Stimulated activated memory B cell treated with anti-CD40 and anti-IgM and Interleukin-4, amounts not matched to agents 10 μg/mL and 1 μg/mL and 100 μg/mL, for 72 hours (primary cell): ENCODE data around the gene ADARB2.
A peak's percentile ranks its signal among the peaks of the same experiment; 100 is the strongest.

ENCODE experiments used
- ATAC-seq: fragments of 150-1000 bp; cut with Tn5 transposase; 2 replicates; pipeline ENCODE4 v1.10.0; 2021
- H3K27ac Mint-ChIP-seq: one replicate; pipeline ENCODE4 v1.8.0; 2022; ENCODE audit warnings: mild to moderate bottlenecking, mixed read lengths
- H3K27me3 Mint-ChIP-seq: one replicate; pipeline ENCODE4 v1.8.0; 2022; ENCODE audit warnings: mixed read lengths
- H3K36me3 Mint-ChIP-seq: one replicate; pipeline ENCODE4 v1.8.0; 2022; ENCODE audit warnings: mixed read lengths
- H3K4me1 Mint-ChIP-seq: one replicate; pipeline ENCODE4 v1.8.0; 2022; ENCODE audit warnings: mixed read lengths
- H3K4me3 Mint-ChIP-seq: one replicate; pipeline ENCODE4 v1.8.0; 2022; ENCODE audit warnings: mild to moderate bottlenecking, moderate library complexity, mixed read lengths
- H3K9me3 Mint-ChIP-seq: one replicate; pipeline ENCODE4 v1.8.0; 2022; ENCODE audit warnings: mixed read lengths

The ADARB2 gene

DNA sequence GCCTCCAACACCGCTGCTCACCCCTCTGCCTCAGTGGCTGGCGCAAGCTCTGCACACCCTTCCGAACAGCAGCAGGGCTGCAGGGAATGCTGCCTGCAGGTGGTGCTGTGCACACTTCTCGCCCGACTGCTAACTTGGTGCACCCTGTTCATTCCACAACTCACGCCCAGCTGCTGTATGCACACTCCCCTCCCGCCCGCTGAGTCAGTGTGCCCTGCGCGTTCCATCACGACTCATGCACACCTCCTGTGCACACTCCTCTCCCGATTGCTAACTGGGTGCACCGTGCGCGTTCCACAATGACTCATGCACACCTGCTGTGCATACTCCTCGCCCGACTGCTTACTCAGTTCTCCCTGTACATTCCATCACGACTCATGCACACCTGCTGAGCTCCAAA, 21.5 kb downstream of the ADARB2 start:
- Mint-ChIP-seq H3K27me3 (peaks cover 87% of the 10 kb centered on the region), H3K36me3 (no peaks in the 10 kb centered on the region), H3K4me1 (peaks cover 14% of the 10 kb centered on the region), H3K4me3 (no peak overlapping the region), H3K9me3 (peaks cover 4% of the 10 kb centered on the region), H3K27ac (no peak overlapping the region)
- ATAC-seq: peak; percentile 70

DNA sequence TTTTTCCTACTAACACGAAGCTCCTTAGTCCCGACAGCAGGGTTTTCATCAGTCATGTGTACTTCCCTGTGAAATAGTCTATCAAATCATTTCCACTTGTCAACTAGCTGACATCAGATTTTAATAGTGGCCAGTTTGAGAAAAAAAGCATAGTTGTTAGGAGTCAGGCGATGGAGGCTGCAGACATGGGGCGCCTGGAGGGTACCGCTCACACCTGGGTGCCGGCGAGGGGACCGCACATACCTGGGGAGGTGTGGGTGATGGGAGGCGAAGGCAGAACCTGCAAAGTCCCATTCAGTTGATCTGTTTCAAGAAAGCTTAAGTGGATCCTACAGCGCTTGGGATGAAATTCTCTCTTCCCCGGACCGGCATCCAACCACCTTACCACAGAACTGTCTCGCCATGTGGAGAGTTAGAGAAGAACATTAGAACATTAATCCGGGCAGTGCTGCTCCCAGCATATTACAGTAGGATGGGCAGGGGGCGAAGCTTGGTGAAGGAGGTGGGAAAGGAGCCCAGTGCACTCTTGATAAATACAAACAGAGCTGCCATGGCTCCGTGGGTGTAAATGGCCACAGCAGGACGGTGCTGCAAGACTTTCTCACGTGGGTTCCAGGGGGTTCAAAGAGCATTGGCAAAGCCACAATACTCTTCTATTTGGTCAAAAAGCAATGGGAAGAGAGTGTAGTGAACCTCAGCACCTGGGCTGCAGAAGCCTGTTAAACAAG, 24.2 kb downstream of the ADARB2 start:
- no peaks in the 10 kb centered on the region for H3K36me3 Mint-ChIP-seq
- peaks cover 4% of the 10 kb centered on the region for H3K9me3 Mint-ChIP-seq
- no peak overlapping the region for H3K27ac Mint-ChIP-seq
- no peak for ATAC-seq
- no peak overlapping the region for H3K4me3 Mint-ChIP-seq
- H3K27me3 Mint-ChIP-seq: peaks cover 85% of the 10 kb centered on the region
- H3K4me1 Mint-ChIP-seq: peaks cover 14% of the 10 kb centered on the region

DNA sequence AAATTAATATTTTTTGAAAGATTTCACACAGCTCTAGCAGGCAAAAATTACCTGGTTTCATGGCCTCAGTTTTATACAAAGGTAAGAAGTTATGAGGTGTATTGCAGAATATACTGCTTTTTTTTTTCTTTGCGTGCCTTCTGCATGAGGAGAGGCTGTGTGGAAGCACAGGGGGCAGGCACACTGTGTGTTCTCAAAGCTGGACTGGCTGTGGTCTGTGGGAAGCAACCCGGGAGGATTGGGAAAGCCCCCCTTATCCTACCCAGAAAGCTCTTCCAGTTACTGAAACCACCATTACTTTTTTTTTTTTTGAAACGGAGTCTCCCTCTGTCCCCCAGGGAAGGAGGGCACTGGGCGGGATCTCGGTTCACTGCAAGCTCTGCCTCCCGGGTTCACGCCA, 25.0 kb downstream of the ADARB2 start:
- Mint-ChIP-seq H3K9me3 (peaks cover 4% of the 10 kb centered on the region), H3K27me3 (peaks cover 85% of the 10 kb centered on the region), H3K27ac (no peak overlapping the region), H3K36me3 (no peaks in the 10 kb centered on the region), H3K4me3 (no peak overlapping the region), H3K4me1 (peaks cover 15% of the 10 kb centered on the region)
- no peak for ATAC-seq

DNA sequence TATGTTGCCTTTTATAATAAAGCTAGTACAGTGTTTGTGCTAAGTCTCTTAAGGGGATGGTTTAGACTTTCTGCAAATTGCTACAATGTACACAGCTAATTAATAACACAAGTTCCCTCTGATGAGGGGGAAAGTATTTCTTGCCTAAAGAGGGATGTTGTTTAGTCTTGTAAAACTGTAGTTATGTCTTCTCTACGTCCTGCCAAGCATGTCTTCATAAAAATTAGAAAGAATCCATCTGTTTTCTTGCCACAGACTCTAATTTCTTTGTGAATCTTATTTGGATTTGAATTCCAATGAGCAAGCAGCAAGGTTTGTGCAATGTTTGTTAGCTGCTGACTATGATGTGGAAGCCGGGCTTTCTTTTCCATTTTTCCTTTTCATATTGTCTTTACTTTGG, 28.2 kb downstream of the ADARB2 start:
- no peak overlapping the region for H3K27ac Mint-ChIP-seq
- H3K27me3 Mint-ChIP-seq: peaks cover 75% of the 10 kb centered on the region
- no peaks in the 10 kb centered on the region for H3K36me3 Mint-ChIP-seq
- peaks cover 21% of the 10 kb centered on the region for H3K4me1 Mint-ChIP-seq
- no peak overlapping the region for H3K4me3 Mint-ChIP-seq
- no peak for ATAC-seq
- H3K9me3 Mint-ChIP-seq: peaks cover 7% of the 10 kb centered on the region

DNA sequence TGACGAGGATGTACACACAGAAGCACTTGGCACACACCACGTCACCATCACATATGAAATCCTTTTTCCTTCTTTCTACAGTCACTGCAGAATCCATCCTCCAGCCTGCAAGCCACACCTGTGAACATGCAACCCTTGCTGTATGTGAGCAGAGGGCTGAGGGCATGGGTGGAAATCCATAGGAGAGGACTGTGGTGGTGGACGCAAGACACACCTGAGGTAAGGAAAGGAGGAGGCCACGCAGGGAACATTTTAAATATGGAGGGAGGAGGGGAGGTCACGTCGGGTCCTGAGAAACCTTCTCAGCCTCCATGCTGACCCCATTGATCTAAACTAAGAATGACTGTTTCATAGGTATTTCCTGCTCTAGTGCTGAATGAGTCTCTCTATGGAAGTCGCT, 28.6 kb downstream of the ADARB2 start:
- Mint-ChIP-seq H3K27ac (no peak overlapping the region), H3K4me3 (no peak overlapping the region), H3K4me1 (peaks cover 21% of the 10 kb centered on the region), H3K9me3 (peaks cover 8% of the 10 kb centered on the region), H3K27me3 (peaks cover 72% of the 10 kb centered on the region), H3K36me3 (no peaks in the 10 kb centered on the region)
- ATAC-seq: no peak

DNA sequence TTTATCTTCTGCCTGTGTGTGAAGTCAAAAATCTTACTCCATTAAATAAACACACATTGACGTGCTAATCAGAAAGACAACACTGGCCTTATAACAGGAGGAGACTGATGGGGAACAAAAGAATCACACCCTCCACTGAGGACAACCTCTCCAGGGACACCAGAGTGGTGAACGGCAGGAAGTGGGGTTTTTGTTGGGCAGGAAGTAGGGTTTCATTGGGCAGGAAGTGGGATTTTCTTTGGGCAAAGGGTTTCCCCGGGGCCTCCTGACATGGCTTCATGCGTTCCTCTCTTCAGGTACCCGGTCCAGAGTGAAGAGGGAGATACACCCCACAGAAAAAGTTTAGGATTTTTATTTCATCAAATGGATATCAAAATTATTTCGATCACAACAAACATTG, 30.6 kb downstream of the ADARB2 start:
- Mint-ChIP-seq H3K27me3 (peaks cover 78% of the 10 kb centered on the region), H3K27ac (no peak overlapping the region), H3K36me3 (no peaks in the 10 kb centered on the region), H3K4me1 (peaks cover 21% of the 10 kb centered on the region), H3K4me3 (peak overlapping the region; percentile 44), H3K9me3 (peaks cover 8% of the 10 kb centered on the region)
- peak; percentile 53 for ATAC-seq

DNA sequence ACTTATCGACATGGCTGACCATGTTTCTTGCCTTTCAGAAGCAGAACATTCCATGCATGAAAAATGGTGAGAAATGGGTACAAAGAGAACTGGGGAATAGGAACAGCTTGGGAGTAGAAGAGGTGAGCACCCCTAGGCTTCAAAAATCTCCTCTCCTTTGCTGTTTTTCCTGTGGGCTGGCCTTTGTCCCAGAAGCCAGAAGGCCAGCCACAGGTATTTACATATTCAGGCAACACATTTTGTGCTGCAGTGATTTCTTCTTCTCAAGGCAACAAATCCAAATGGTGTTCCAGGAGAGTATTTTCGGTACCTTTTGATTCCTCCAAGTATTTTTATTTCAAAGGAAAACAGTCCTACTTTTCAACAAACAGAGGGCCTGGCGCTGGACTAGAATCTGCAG, 31.1 kb downstream of the ADARB2 start:
- no peak overlapping the region for H3K4me3 Mint-ChIP-seq
- peaks cover 78% of the 10 kb centered on the region for H3K27me3 Mint-ChIP-seq

DNA sequence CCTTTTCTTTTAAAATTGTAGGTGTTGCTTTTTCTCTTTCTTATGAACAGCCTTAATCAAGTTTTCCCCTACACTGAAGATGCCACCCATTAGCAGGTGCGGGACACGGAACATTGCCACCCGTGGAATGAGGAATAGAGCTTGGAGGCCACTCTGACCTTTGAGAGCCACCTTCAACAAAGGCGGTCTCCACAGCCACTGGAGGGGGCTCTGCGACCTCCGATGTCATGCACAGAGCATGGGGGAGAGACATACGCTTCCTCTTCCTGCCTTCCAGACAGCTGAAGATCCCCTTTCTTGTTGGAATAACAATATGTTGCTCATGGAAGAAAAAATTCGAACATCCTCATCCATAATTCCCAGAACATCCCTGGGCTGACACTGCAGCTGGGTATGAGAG, 39.1 kb downstream of the ADARB2 start:
- H3K4me1 Mint-ChIP-seq: no peaks in the 10 kb centered on the region
- peaks cover 44% of the 10 kb centered on the region for H3K27me3 Mint-ChIP-seq
- H3K36me3 Mint-ChIP-seq: no peaks in the 10 kb centered on the region
- no peak for ATAC-seq
- peaks cover 2% of the 10 kb centered on the region for H3K9me3 Mint-ChIP-seq
- no peak overlapping the region for H3K4me3 Mint-ChIP-seq
- H3K27ac Mint-ChIP-seq: no peak overlapping the region

More for the DNA sequence above, 31.1 kb downstream of the ADARB2 start:
- ATAC-seq: no peak
- Mint-ChIP-seq H3K36me3 (no peaks in the 10 kb centered on the region), H3K9me3 (peaks cover 8% of the 10 kb centered on the region), H3K4me1 (peaks cover 21% of the 10 kb centered on the region), H3K27ac (no peak overlapping the region)

DNA sequence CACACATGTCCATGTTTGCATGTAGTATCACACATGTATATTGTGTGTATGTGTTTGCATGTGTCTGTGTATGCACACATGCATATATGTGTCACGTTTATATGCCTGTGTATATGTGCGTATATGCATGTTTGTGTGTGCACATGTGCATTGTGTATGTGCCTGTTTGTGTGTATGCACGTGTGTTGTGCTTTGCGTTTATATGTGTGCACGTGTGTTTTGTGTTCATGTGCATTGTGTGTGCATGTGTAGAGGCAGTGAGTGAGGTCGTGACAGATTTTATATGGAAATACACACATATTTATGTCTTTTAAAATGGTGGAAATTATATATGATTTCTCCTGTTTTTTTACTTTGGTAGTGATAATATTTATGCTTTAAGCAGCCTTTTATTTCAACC, 41.2 kb downstream of the ADARB2 start:
- Mint-ChIP-seq H3K27ac (no peak overlapping the region), H3K9me3 (no peaks in the 10 kb centered on the region), H3K4me3 (no peak overlapping the region), H3K27me3 (peaks cover 36% of the 10 kb centered on the region), H3K36me3 (no peaks in the 10 kb centered on the region), H3K4me1 (no peaks in the 10 kb centered on the region)
- no peak for ATAC-seq

DNA sequence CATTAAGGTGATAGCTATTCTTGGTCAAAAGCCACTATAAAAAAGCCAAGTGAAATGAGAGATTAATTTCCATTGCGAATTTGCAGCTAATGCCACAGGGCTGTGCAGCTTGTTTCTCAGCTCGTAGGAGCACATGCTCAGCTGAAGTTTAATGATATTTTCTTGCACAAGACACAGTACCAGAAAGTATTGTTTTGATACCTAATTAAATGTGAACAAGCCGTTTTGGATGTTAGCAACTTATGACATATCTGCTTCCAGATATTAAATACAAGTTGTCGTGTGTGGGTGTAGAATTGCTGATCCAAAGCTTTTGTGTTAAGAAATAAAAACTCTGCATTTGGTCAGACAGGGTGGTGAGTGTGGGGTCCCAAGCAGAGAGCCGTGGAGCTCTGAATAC, 47.2 kb downstream of the ADARB2 start:
- H3K4me3 Mint-ChIP-seq: no peak overlapping the region
- no peak overlapping the region for H3K27ac Mint-ChIP-seq
- no peaks in the 10 kb centered on the region for H3K36me3 Mint-ChIP-seq
- H3K4me1 Mint-ChIP-seq: no peaks in the 10 kb centered on the region
- ATAC-seq: no peak
- H3K27me3 Mint-ChIP-seq: peaks cover 56% of the 10 kb centered on the region
- no peaks in the 10 kb centered on the region for H3K9me3 Mint-ChIP-seq

DNA sequence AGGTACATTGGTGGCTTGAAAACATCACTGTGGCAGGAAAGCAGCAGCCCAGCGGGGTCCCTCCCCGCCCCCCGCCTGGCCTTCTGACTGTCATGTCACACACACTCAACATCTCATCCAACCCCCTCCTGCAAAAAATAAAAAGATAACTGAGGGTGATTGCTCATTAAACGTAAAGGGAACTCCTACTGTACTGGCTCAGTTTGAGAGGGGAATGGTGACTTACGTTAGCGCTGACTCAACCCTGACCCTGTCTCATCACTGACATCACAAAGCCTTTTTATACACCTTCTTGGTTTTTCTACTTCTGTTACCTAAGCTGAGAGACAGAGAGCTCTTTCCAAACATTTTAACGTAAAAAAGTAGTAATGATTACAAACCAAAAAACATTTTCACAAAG, 48.8 kb downstream of the ADARB2 start:
- ATAC-seq: no peak

DNA sequence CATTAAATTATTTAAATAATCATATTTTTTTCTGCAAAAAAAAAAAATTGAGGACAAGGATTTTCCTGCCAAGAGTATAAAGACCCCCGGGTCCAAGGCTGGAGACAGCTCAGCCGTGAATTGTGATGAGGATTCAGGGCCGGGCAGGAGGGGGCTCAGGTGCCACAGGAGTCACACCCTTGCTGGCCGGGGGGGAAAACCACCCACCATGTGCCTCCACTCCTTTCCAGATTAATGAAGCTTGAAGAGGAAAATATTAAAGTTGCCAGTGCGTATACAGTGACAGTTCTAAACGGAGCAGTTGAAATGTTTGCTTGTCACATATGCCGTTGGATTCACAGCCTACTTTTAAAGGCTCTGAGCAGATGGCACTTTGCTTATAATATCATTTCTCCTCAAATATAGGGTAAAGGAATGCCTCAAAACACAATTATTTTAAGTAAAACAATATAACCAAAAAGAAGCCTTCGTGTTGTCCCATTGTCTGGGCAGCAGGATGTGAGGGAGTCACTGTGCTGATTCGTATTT, 49.6 kb downstream of the ADARB2 start:
- Mint-ChIP-seq H3K36me3 (no peaks in the 10 kb centered on the region), H3K4me1 (no peaks in the 10 kb centered on the region), H3K9me3 (no peaks in the 10 kb centered on the region), H3K4me3 (no peak overlapping the region), H3K27me3 (peaks cover 59% of the 10 kb centered on the region), H3K27ac (no peak overlapping the region)
- ATAC-seq: no peak

More for the DNA sequence above, 48.8 kb downstream of the ADARB2 start:
- H3K9me3 Mint-ChIP-seq: no peaks in the 10 kb centered on the region
- H3K27me3 Mint-ChIP-seq: peaks cover 50% of the 10 kb centered on the region
- H3K36me3 Mint-ChIP-seq: no peaks in the 10 kb centered on the region
- no peaks in the 10 kb centered on the region for H3K4me1 Mint-ChIP-seq
- no peak overlapping the region for H3K27ac Mint-ChIP-seq
- no peak overlapping the region for H3K4me3 Mint-ChIP-seq

DNA sequence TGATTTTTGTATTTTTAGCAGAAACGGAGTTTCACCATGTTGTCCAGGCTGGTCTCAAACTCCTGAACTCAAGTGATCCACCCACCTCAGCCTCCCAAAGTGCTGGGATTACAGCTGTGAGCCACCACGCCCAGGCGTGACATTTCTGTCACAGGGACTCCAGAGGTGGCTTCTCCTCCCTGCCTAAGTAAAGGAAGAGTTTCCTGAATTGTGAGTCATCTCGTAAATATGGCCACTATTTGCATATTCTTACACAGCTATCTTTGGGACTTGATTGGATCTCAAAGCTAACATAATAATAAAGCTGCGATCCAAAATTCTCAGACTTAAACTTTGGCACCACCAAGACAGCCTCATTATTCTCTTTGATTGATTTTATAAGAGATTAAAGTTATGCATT, 50.1 kb downstream of the ADARB2 start:
- H3K27me3 Mint-ChIP-seq: peaks cover 63% of the 10 kb centered on the region

DNA sequence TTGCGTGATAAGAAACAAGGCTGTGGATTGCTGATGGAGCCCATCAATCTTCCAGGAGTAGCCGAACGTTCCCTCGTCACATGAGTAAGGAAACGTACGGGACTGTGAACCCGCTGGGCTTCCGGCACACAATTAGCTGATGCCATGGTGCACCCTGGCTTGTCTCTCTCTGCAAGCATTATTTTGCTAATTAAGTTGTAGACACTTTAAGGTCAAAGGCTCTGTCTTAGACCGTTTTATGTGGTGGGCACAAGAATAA, 50.9 kb downstream of the ADARB2 start:
- Mint-ChIP-seq H3K4me3 (no peak overlapping the region), H3K9me3 (no peaks in the 10 kb centered on the region), H3K4me1 (no peaks in the 10 kb centered on the region), H3K27me3 (peaks cover 62% of the 10 kb centered on the region), H3K36me3 (no peaks in the 10 kb centered on the region), H3K27ac (no peak overlapping the region)
- ATAC-seq: no peak

More for the DNA sequence above, 50.1 kb downstream of the ADARB2 start:
- Mint-ChIP-seq H3K4me1 (no peaks in the 10 kb centered on the region), H3K27ac (no peak overlapping the region), H3K9me3 (no peaks in the 10 kb centered on the region), H3K4me3 (no peak overlapping the region), H3K36me3 (no peaks in the 10 kb centered on the region)
- ATAC-seq: no peak

DNA sequence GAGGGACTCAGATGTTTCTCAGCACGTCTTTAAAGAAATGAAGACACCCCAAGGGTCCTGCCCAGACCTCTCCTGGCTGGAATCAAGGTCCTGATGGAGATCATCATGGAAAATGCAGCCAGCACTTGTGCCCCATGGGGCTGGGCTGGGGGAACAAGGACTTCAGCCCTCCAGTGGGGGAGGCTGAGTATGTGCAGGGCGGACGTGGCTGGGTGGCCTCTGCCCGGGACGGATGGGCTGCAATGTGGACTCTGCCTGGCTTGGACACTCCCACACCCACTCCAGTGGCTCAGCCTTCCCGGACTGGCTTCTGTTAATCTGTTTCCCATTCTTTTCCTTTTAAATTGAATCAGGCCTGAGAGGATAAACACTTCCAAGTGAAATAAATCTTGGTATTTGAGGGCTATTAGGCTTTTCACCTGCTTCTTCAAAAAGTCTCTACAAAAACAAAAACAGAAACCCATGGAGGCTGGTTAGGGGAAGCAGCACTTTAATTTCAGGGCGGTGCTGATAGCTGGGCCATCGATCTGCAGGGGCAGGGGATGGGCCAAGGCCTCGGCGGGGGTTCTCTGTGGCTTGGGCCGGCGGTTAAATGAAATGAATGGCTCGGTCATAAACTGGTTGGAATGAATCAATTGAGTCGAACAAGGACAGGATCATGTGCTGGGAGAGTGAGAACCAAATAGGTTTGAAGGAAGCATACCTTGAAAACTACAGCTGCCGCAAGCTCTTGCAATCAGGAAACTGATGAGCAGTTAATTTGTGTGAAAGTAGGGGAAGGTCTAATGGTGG, 51.4 kb downstream of the ADARB2 start:
- Mint-ChIP-seq H3K36me3 (no peaks in the 10 kb centered on the region), H3K27ac (no peak overlapping the region), H3K4me1 (no peaks in the 10 kb centered on the region), H3K27me3 (peaks cover 57% of the 10 kb centered on the region), H3K4me3 (no peak overlapping the region), H3K9me3 (no peaks in the 10 kb centered on the region)
- ATAC-seq: no peak

DNA sequence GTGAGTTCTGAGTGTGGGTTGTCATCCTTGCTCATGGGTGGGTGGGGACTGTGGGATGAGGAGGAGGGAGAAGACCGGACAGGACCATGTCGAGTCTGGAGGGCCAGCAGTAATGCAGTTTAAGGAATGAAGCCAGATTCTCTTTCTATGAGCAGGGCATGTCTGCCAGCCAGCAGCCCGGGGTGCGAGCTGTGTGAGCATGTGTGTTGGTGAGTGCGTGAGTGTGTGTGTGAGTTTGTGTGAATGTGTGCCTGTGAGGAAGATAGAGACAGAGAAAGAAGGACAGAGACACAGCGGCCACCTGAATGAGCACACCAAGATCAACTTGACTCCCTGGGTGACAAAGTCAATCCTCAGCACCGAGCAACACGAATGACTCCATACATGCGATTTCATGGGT, 52.3 kb downstream of the ADARB2 start:
- Mint-ChIP-seq H3K36me3 (no peaks in the 10 kb centered on the region), H3K27ac (no peak overlapping the region), H3K4me1 (no peaks in the 10 kb centered on the region), H3K4me3 (no peak overlapping the region), H3K27me3 (peaks cover 53% of the 10 kb centered on the region), H3K9me3 (no peaks in the 10 kb centered on the region)
- ATAC-seq: no peak
